ENCODE data around the gene P4HB.

DNA sequence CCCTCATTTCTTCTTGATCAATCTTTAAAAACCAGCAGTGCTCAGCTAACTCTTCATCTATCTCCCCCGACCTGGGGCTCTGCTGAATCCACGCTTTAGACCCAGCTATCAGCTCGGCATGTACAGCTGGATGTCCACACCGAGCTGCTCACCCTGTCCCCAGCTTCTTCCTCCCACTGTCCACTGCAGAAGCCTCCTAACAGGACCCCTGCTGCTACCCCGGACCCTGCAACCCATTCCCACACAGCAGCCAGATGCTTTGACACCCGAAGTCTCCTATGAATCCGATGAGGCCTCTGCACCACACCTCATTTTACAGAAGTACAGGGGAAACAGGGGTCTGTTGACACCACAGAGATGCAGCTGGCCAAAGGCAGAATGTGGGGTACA lies 42.6 kb downstream of the P4HB start:
- TF ChIP-seq, protein P1, sequence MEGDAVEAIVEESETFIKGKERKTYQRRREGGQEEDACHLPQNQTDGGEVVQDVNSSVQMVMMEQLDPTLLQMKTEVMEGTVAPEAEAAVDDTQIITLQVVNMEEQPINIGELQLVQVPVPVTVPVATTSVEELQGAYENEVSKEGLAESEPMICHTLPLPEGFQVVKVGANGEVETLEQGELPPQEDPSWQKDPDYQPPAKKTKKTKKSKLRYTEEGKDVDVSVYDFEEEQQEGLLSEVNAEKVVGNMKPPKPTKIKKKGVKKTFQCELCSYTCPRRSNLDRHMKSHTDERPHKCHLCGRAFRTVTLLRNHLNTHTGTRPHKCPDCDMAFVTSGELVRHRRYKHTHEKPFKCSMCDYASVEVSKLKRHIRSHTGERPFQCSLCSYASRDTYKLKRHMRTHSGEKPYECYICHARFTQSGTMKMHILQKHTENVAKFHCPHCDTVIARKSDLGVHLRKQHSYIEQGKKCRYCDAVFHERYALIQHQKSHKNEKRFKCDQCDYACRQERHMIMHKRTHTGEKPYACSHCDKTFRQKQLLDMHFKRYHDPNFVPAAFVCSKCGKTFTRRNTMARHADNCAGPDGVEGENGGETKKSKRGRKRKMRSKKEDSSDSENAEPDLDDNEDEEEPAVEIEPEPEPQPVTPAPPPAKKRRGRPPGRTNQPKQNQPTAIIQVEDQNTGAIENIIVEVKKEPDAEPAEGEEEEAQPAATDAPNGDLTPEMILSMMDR (conservative IDR thresholded peaks at IDR 0.05; ENCODE audit: low read depth, low read length) = no peak
- TF ChIP-seq, protein P2, sequence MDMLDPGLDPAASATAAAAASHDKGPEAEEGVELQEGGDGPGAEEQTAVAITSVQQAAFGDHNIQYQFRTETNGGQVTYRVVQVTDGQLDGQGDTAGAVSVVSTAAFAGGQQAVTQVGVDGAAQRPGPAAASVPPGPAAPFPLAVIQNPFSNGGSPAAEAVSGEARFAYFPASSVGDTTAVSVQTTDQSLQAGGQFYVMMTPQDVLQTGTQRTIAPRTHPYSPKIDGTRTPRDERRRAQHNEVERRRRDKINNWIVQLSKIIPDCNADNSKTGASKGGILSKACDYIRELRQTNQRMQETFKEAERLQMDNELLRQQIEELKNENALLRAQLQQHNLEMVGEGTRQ (IDR thresholded peaks at IDR 0.05; ENCODE audit: low read depth, low read length) = no peak
- TF ChIP-seq SMC3 (IDR thresholded peaks at IDR 0.05; ENCODE audit: low read depth, low read length) = no peak
- no peak for TF ChIP-seq POLR2A (IDR thresholded peaks at IDR 0.05; ENCODE audit: low read depth, low read length)
- no peak for TF ChIP-seq RCOR1 (IDR thresholded peaks at IDR 0.05; ENCODE audit: insufficient replicate concordance, low read length)
- no peak for TF ChIP-seq CEBPB (IDR thresholded peaks at IDR 0.05; ENCODE audit: low read depth, low read length)
- TF ChIP-seq MAZ (IDR thresholded peaks at IDR 0.05; ENCODE audit: borderline replicate concordance, low read depth, low read length) = no peak
- TF ChIP-seq FOS (IDR thresholded peaks at IDR 0.05; ENCODE audit: low read depth, low read length) = no peak
- TF ChIP-seq CHD1 (IDR thresholded peaks at IDR 0.05; ENCODE audit: low read depth, low read length) = no peak
- no peak for TF ChIP-seq MXI1 (IDR thresholded peaks at IDR 0.05; ENCODE audit: borderline replicate concordance, low read depth, low read length)
- no peak for TF ChIP-seq BHLHE40 (IDR thresholded peaks at IDR 0.05; ENCODE audit: low read depth, low read length)
- TF ChIP-seq, protein P3, sequence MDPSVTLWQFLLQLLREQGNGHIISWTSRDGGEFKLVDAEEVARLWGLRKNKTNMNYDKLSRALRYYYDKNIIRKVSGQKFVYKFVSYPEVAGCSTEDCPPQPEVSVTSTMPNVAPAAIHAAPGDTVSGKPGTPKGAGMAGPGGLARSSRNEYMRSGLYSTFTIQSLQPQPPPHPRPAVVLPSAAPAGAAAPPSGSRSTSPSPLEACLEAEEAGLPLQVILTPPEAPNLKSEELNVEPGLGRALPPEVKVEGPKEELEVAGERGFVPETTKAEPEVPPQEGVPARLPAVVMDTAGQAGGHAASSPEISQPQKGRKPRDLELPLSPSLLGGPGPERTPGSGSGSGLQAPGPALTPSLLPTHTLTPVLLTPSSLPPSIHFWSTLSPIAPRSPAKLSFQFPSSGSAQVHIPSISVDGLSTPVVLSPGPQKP (IDR thresholded peaks at IDR 0.05; ENCODE audit: borderline replicate concordance, low read depth, low read length) = no peak
